ENCODE measurements around the gene MIXL1.

The MIXL1 gene

DNA sequence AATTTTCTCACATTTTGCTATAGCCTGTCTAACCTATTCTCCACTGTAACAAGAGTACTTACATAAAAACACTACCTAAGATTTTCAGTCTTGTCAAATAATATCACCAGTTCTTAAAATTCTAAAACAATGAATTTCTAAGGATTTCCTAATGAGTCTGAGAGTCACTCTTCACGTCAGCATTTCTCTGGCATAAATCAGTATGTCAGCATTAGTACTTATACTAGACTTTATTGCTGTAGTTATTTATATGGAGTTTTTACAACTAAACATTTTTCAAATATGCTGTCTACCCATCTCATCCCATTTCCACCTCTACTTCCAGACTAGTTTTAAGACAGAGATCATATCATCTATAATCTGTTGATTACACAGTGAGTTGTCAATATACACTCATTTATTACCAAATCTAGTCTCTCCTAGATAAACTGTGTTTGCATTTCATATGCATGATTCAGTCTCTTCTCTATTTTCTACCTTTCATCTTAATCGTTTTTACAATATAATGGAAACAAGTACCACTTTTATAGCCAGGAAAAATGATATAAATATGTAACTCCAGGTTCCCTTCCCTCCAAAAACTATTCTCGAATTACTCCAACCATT is 52.7 kb downstream of the MIXL1 start:
- no peak overlapping the region for H3K27ac ChIP-seq (ENCODE audit: low read depth, low read length, severe bottlenecking)
- H3K4me1 ChIP-seq (ENCODE audit: control insufficient read depth, insufficient read depth, low read length, poor library complexity, severe bottlenecking) = peaks cover 4% of the 10 kb centered on the region
- no peak overlapping the region for H3K4me3 ChIP-seq (ENCODE audit: extremely low read depth, insufficient read depth, low read length, poor library complexity, severe bottlenecking)
- 100% methylated on average over 1 of the region's 3 CpGs; no CpG with 5 or more reads in 1 of the 2 experiments for WGBS, 2 experiments (ENCODE audit: insufficient coverage in 2 of 2)
- no peaks in the 10 kb centered on the region for H3K9me3 ChIP-seq (ENCODE audit: control insufficient read depth, low read length)
- H3K36me3 ChIP-seq (ENCODE audit: control insufficient read depth, insufficient read depth, low read length) = peaks cover 26% of the 10 kb centered on the region

Measured in mesodermal cell (in vitro differentiated cells).